ENCODE measurements around the gene HEATR5A.
A peak's percentile ranks its signal among the peaks of the same experiment; 100 is the strongest.
"Not testable (repeated sequence)": the region's sequence is repeated elsewhere in the genome, so short reads cannot be mapped to it uniquely, and the experiment has no call there.

The HEATR5A gene

GRCh38 chr14:31420319-31421111 lies at the start of gene HEATR5A:
TSS of gene HEATR5A (minus strand) at chr14:31420550. CDS start at chr14:31402975, 17,575 bp downstream.
- DNase-seq, result peak; percentile 76 to 91 (median 86)

DNA sequence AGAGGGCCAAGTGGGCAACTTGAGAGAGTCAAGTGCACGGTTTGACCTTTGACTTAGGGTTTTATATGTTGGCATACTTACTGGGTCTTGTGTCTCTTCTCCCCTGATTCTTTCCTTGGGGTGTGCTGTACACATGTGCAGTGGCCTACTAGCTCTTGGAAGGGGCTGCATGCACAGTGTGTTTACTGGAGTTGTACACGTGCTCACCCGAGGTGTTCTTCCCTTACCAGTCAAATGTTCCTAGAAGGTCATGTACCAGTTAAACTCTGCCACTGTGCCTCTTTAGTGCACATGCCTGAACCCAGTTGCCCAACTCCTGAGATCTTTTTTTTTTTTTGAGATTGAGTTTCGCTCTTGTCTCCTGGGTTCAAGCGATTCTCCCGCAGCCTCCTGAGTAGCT lies 46.2 kb upstream of the HEATR5A start:
- DNase-seq, result no peak

DNA sequence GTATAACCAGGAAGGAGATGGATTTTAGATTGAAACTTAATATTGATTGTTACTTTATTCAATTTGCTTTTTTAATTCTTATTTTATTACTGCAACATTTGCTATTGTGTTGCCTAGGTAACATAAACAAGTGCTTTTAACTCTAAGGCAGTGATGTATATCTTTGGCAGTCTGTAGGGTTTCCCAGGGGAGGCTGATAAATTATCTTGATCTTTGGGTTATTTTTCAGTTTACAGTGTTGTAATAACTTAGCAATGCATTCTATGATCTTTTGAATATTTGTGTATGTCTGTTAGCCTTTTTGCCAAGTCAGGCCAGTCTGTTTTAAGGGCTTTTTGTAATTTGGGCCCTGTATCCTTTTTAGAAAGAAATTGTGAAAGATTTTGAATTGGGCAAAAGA lies 44.8 kb upstream of the HEATR5A start:
- DNase-seq, result no peak

- DNase-seq, result not testable (repeated sequence)
These were observed 42.1 kb upstream of the HEATR5A start for GRCh38 chr14:31462450-31462849.

- DNase-seq, result no peak
These were observed 41.2 kb upstream of the HEATR5A start for GRCh38 chr14:31461545-31461944.

DNA sequence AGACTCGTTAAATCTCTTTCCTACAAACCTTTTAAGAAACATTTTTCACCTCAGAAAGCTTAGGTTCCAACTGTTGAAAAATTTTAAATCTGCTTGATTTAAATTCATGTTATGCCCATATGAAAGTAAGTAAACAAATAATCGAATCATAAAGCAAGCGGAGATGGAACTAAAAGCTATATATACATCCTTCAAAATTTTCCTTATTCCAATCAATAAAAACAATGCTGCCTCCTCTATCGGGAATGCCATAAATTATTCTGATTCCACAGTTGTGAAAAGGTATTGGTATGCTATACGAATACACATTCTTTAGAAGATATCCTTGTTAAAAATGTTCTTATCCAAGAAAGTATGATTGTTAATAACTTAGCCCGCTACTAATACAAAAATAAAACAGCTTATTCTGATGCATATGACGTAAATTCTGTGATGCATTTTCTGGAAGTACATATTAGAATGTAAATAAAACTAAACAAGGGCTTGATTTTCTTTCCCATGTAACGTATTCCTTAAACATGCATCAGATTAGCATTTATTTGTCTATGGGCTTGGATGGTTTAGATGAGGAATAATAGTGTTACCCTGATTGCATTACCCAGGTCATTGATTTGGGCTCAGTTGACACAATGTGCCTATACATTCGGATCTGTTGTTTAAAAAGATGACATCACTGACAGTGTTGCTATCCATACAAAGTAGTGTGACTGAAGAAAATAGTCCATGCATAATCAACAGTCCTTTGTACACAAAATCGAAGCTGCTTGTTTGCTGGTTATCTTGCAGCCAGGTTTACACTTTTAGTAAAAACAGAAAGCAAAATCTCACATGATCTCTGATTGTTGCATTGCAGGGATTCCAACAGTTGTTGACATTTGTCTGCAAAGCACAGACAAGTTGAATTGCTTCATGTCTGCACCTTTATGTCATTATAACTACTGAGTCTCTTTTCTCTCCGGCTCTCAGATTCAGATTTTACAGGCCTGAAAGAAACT lies 37.6 kb upstream of the HEATR5A start:
- no peak for DNase-seq

GRCh38 chr14:31456841-31457664 lies 36.7 kb upstream of the HEATR5A start, which contains the start of gene DTD2:
TSS of gene DTD2 (minus strand) at chr14:31457506. CDS start at chr14:31457393, 113 bp downstream.
- DNase-seq, result peak; percentile 80 to 85 (median 82)

DNA sequence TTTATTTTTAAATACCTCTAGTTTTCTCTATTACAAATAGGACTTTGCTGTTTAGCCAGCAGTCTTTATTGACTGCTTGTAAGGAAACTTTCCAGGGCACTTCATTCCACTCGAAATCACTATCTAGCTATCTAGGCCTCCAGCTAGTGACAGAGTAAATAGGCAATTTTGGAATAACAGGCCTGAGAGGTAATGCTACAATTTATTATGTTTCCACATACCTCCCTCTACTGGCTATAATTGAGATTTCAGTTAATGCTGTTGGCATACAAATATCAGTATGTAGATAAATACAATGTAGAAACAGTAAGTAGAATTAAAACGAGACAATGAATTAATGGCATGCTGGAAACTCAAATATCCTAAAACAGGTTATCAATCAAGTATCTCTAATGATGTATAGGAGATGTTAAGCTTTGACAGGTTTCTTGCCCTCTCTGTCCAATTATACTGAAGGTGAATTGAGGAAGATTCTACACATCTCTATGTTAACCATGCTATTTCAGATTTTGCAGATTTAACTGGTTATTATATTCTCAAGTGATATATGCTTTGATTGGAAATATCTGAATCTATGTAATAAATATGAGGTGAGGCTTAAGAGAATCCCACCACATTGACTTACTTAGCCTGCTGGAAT lies 29.7 kb upstream of the HEATR5A start:
- no peak for DNase-seq

GRCh38 chr14:31449136-31449535 lies 28.8 kb upstream of the HEATR5A start:
- no peak for DNase-seq

DNA sequence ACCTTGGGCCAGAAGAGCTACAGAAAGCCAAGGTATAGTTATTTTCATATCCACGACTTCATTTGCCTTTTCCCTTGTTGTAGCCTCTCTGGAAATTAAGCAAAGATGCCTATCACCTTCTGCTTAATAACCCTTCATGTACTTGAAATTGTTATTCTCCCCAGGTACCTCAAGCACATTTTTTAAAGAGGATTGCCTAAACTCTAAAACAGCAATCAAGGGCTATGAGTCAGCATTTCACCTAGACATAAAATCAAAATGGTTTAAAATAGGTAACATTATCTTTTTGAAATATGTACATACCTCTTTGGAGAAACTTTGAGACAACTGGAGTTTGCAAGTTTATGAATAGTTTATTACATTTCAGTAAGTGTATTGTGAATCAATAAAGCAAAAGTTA lies 25.4 kb upstream of the HEATR5A start:
- no peak for DNase-seq

GRCh38 chr14:31442284-31442683 lies 21.9 kb upstream of the HEATR5A start:
- no peak for DNase-seq

GRCh38 chr14:31441273-31442111 lies 21.1 kb upstream of the HEATR5A start:
- no peak for DNase-seq

- no peak for DNase-seq
These were observed 19.9 kb upstream of the HEATR5A start for GRCh38 chr14:31440280-31440679.

- DNase-seq, result no peak
These were observed 19.2 kb upstream of the HEATR5A start for GRCh38 chr14:31439561-31439960.

GRCh38 chr14:31437045-31437691 lies 16.8 kb upstream of the HEATR5A start:
- not testable (repeated sequence) for DNase-seq

DNA sequence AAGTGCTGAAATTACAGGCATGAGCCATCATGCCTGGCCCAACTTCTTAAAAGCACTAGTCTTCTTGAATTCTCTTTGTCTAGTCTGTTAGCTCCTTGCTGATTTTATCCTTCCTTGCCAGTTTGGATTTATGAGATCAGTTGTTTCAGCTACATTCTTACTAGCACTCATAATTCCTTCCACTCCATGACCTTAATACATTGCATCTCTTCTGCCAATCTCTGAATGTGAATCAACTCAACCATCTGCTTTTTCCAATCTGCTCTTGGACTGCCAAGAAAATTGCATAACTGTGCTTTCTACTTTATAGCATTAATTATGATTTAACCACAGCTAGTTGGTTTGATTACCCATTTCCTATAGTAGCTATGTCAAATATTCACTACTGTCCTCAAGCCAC lies 14.9 kb upstream of the HEATR5A start:
- no peak for DNase-seq

DNA sequence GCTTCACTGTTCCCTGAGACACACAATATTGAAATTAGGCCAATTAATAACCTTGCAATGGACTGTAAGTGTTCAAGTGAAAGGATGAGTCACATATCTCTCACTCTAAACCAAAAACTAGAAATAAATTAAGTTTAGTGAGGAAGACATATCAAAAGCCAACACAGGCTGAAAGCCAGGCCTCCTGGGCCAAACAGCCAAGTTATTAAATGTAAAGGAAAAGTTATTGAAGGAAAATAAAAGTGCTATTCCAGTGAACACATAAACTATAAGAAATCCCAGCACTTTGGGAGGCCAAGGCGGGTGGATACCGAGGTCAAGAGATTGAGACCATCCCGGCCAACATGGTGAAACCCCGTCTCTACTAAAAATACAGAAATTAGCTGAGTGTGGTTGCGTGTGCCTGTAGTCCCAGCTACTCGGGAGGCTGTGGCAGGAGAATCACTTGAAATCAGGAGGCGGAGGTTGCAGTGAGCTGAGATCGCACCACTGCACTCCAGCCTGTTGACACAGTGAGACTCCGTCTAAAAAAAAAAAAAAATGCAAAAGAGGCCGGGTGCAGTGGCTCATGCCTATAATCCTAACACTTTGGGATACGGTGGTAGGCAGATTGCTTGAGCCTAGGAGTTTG lies 10.4 kb upstream of the HEATR5A start:
- no peak for DNase-seq

DNA sequence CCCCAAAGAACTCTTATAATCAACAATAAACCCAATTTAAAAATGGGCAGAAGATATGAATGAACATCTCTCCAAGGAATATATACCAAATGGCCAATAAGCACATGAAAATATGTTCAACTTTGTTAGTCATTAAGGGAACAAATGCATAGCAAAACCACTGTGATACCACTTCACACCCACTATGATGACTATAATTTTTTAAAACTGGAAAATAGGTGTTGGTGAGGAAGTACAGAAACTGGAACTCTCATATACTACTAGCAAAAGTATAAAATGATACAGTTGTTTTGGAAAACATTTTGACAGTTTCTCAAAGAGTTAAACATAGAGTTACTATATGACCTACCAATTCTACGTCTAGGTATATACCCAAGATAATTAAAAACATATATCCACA lies 9.4 kb upstream of the HEATR5A start:
- no peak for DNase-seq

- DNase-seq, result no peak
These were observed 7.7 kb upstream of the HEATR5A start for GRCh38 chr14:31428011-31428410.

- DNase-seq, result no peak
These were observed 6.3 kb upstream of the HEATR5A start for GRCh38 chr14:31426663-31427062.
